Measurements from ENCODE around the gene ABCB6. TPM values are rescaled to one million over a fixed set of nuclear protein-coding genes. Genes with fewer than 3 reads are reported as not detected.
A peak's percentile ranks its signal among the peaks of the same experiment; 100 is the strongest.

The ABCB6 gene
- polyA plus RNA-seq, 1 donor (not counting 4 experiments of a cell fraction or from before 2014, with no cell fraction given) = 10.5 TPM

GRCh38 chr2:219243291-219243761 is 24.6 kb upstream of the ABCB6 start:
- Histone ChIP-seq H3K27ac (ENCODE audit: control insufficient read depth, insufficient read depth, low read length) (no peak overlapping the region), H3K27me3 (ENCODE audit: control insufficient read depth, extremely low read depth, insufficient read depth, low read length) (no peaks in the 10 kb centered on the region), H3K4me3 (ENCODE audit: control insufficient read depth in 2 of 3, extremely low read depth in 1 of 3, insufficient read depth in 2 of 3, low read depth in 1 of 3, low read length in 3 of 3) (no peak overlapping the region), H3K4me2 (ENCODE audit: control insufficient read depth, extremely low read depth, insufficient read depth, low read depth, low read length) (peak overlapping the region; percentile 39), H3K9me1 (ENCODE audit: control insufficient read depth, extremely low read depth, insufficient read depth, low read length) (no peaks in the 10 kb centered on the region), H3K9me3 (ENCODE audit: control insufficient read depth, low read depth, low read length) (no peaks in the 10 kb centered on the region), H3K4me1 (ENCODE audit: control insufficient read depth, extremely low read depth, insufficient read depth, low read length) (peaks cover 27% of the 10 kb centered on the region), H3K79me2 (ENCODE audit: control insufficient read depth, insufficient read depth, low read length) (peaks cover 26% of the 10 kb centered on the region), H3K36me3 (ENCODE audit: control insufficient read depth in 2 of 2, extremely low read depth in 1 of 2, insufficient read depth in 2 of 2, low read length in 2 of 2) (peaks cover 10 to 28% of the 10 kb centered on the region in 2 experiments), H4K20me1 (ENCODE audit: control insufficient read depth, extremely low read depth, insufficient read depth, low read length) (no peaks in the 10 kb centered on the region), H3K9ac (ENCODE audit: control insufficient read depth, extremely low read depth, insufficient read depth, low read length) (peak overlapping the region; percentile 9), H2AFZ (ENCODE audit: control insufficient read depth, low read length) (peak overlapping the region; percentile 93)
- DNase-seq (ENCODE audit: low read depth, low spot score) = no peak
- no peak for FAIRE-seq
- TF ChIP-seq CTCF (optimal IDR thresholded peaks at IDR 0.05 in 1 of 3, IDR thresholded peaks at IDR 0.05 in 1 of 3, conservative IDR thresholded peaks at IDR 0.05 in 1 of 3; ENCODE audit: extremely low read depth in 1 of 3, insufficient read depth in 2 of 3, low read length in 3 of 3) (no peak), EZH2 (IDR thresholded peaks at IDR 0.05; ENCODE audit: low read length) (no peak)
- dilution Hi-C loops (cut with MboI; ENCODE audit: extremely low pct_ligation_motif_present, low sequenced_read_pairs) = no loop called here

- Histone ChIP-seq H3K4me2 (ENCODE audit: control insufficient read depth, extremely low read depth, insufficient read depth, low read depth, low read length) (no peak overlapping the region), H2AFZ (ENCODE audit: control insufficient read depth, low read length) (no peak overlapping the region), H3K4me1 (ENCODE audit: control insufficient read depth, extremely low read depth, insufficient read depth, low read length) (peaks cover 4% of the 10 kb centered on the region), H4K20me1 (ENCODE audit: control insufficient read depth, extremely low read depth, insufficient read depth, low read length) (no peaks in the 10 kb centered on the region), H3K4me3 (ENCODE audit: control insufficient read depth in 2 of 3, extremely low read depth in 1 of 3, insufficient read depth in 2 of 3, low read depth in 1 of 3, low read length in 3 of 3) (no peak overlapping the region), H3K36me3 (ENCODE audit: control insufficient read depth in 2 of 2, extremely low read depth in 1 of 2, insufficient read depth in 2 of 2, low read length in 2 of 2) (peaks cover 39 to 61% of the 10 kb centered on the region in 2 experiments), H3K79me2 (ENCODE audit: control insufficient read depth, insufficient read depth, low read length) (peaks cover 11% of the 10 kb centered on the region), H3K9me3 (ENCODE audit: control insufficient read depth, low read depth, low read length) (no peaks in the 10 kb centered on the region), H3K9me1 (ENCODE audit: control insufficient read depth, extremely low read depth, insufficient read depth, low read length) (no peaks in the 10 kb centered on the region), H3K27me3 (ENCODE audit: control insufficient read depth, extremely low read depth, insufficient read depth, low read length) (no peaks in the 10 kb centered on the region), H3K27ac (ENCODE audit: control insufficient read depth, insufficient read depth, low read length) (no peak overlapping the region), H3K9ac (ENCODE audit: control insufficient read depth, extremely low read depth, insufficient read depth, low read length) (no peak overlapping the region)
- no peak for TF ChIP-seq CTCF (optimal IDR thresholded peaks at IDR 0.05 in 1 of 3, IDR thresholded peaks at IDR 0.05 in 1 of 3, conservative IDR thresholded peaks at IDR 0.05 in 1 of 3; ENCODE audit: extremely low read depth in 1 of 3, insufficient read depth in 2 of 3, low read length in 3 of 3)
- TF ChIP-seq EZH2 (IDR thresholded peaks at IDR 0.05; ENCODE audit: low read length) = no peak
- no peak for DNase-seq (ENCODE audit: low read depth, low spot score)
- dilution Hi-C loops (cut with MboI; ENCODE audit: extremely low pct_ligation_motif_present, low sequenced_read_pairs) = no loop called here
- FAIRE-seq = no peak
These were observed 15.6 kb upstream of the ABCB6 start for GRCh38 chr2:219234331-219234730.
